ENCODE measurements around the gene ITGA1.

ITGA1 gene

GRCh38 chr5:52824827-52825226 is 37.1 kb downstream of the ITGA1 start:
- Mint-ChIP-seq H3K4me1 (peaks cover 12% of the 10 kb centered on the region), H3K9me3 (no peaks in the 10 kb centered on the region), H3K36me3 (no peaks in the 10 kb centered on the region), H3K27ac (no peak overlapping the region), H3K4me3 (no peak overlapping the region)
- DNase-seq (ENCODE audit: low spot score in 2 of 2), result no peak
- ATAC-seq, result no peak

DNA sequence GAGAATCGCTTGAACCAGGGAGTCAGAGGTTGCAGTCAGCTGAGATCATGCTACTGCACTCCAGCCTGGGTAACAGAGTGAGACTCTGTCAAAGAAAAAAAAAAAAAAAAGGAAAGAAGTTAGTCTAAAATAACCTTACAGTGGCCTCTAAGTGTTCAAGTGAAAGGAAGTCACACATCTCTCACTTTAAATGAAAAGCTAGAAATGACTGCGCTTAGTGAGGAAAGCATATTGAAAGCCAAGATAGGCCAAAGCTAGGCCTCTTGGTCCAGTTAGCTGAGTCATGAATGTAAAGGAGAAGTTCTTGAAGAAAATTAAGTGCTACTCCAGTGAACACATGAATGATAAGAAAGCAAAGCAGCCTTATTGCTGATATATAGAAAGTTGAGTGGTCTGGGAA is 38.1 kb downstream of the ITGA1 start:
- Mint-ChIP-seq H3K4me1 (peaks cover 12% of the 10 kb centered on the region), H3K27ac (peak overlapping the region; percentile 53), H3K36me3 (no peaks in the 10 kb centered on the region), H3K4me3 (peak overlapping the region; percentile 9), H3K9me3 (no peaks in the 10 kb centered on the region)
- peak; percentile 97 for ATAC-seq
- DNase-seq (ENCODE audit: low spot score in 2 of 2), result no peak

DNA sequence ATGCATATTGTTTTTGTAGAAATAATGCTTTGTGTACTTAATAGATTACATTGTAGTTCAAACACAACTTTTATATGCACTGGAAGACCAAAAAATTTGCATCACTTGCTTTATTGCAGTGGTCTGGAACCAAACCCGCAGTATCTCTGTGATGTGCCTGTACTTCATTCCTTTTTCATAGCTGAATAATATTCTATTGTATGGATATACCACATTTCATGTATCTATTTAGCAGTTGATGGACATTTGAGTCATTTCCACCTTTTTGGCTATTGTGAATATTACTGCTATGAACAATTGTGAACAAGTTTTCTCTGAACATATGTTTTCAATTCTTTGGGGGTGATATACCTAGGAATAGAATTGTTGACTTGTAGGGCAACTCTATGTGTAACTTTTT is 40.1 kb downstream of the ITGA1 start:
- ATAC-seq, result no peak
- H3K4me1 Mint-ChIP-seq, result peaks cover 20% of the 10 kb centered on the region
- no peaks in the 10 kb centered on the region for H3K9me3 Mint-ChIP-seq
- H3K4me3 Mint-ChIP-seq, result no peak overlapping the region
- no peak overlapping the region for H3K27ac Mint-ChIP-seq
- H3K36me3 Mint-ChIP-seq, result no peaks in the 10 kb centered on the region
- DNase-seq (ENCODE audit: low spot score in 2 of 2), result no peak

GRCh38 chr5:52829664-52830063 is 41.9 kb downstream of the ITGA1 start:
- no peak for DNase-seq (ENCODE audit: low spot score in 2 of 2)
- H3K9me3 Mint-ChIP-seq, result no peaks in the 10 kb centered on the region
- no peaks in the 10 kb centered on the region for H3K36me3 Mint-ChIP-seq
- peaks cover 25% of the 10 kb centered on the region for H3K4me1 Mint-ChIP-seq
- ATAC-seq, result no peak
- H3K4me3 Mint-ChIP-seq, result no peak overlapping the region
- H3K27ac Mint-ChIP-seq, result no peak overlapping the region

GRCh38 chr5:52830650-52831049 is 42.9 kb downstream of the ITGA1 start:
- Mint-ChIP-seq H3K36me3 (no peaks in the 10 kb centered on the region), H3K4me1 (peaks cover 19% of the 10 kb centered on the region), H3K4me3 (no peak overlapping the region), H3K9me3 (no peaks in the 10 kb centered on the region), H3K27ac (no peak overlapping the region)
- DNase-seq (ENCODE audit: low spot score in 2 of 2) (no peak), ATAC-seq (no peak)

- Mint-ChIP-seq H3K9me3 (no peaks in the 10 kb centered on the region), H3K36me3 (no peaks in the 10 kb centered on the region), H3K4me1 (peaks cover 13% of the 10 kb centered on the region), H3K27ac (peak overlapping the region; percentile 48), H3K4me3 (no peak overlapping the region)
- DNase-seq (ENCODE audit: low spot score in 2 of 2) (no peak), ATAC-seq (peak; percentile 88)
Observed at GRCh38 chr5:52831786-52832511, 44.2 kb downstream of the ITGA1 start.

DNA sequence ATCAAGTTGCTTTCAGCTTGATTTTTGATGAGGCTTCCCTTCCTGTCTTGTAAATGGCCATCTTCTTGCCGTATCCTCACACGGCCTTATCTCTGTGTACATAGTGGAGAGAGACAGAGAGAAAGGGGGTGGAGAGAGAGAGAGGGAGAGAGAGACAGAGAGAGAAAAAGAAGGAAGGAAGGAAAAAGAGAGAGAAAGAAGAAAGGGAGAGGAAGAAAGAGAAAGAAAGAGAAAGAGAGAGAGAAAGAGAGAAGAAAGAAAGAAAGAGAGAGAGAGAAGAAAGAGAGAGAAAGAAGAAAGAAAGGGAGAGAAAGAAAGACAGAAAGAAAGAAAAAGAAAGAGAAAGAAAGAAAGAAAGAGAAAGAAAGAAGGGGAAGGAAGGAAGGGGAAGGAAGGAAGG is 46.6 kb downstream of the ITGA1 start:
- DNase-seq (ENCODE audit: low spot score in 2 of 2), result no peak
- Mint-ChIP-seq H3K4me3 (no peak overlapping the region), H3K27ac (no peak overlapping the region), H3K4me1 (peaks cover 13% of the 10 kb centered on the region), H3K36me3 (no peaks in the 10 kb centered on the region), H3K9me3 (no peaks in the 10 kb centered on the region)
- ATAC-seq, result no peak

DNA sequence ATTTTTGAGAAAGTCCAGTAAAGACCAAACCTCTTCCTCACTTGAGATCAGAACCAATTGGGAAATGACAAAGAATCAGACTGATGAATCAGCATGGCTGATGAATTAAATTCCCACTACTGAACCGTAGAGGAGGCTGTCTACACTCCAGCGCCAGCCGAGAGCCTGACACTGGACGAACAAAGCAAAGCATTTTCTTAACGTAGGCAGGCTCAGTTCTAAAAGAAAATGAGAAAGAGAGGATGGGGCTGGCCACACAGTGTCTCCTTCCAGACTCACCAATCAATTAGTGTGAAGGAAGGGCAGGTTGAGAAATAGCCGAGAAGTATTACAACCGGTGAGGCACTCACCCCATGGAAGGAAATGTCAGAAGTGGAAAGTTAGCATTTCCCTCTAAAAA is 49.4 kb downstream of the ITGA1 start:
- no peak for ATAC-seq
- H3K27ac Mint-ChIP-seq, result no peak overlapping the region
- no peak overlapping the region for H3K4me3 Mint-ChIP-seq
- DNase-seq (ENCODE audit: low spot score in 2 of 2), result no peak
- no peaks in the 10 kb centered on the region for H3K9me3 Mint-ChIP-seq
- H3K4me1 Mint-ChIP-seq, result peaks cover 9% of the 10 kb centered on the region
- no peaks in the 10 kb centered on the region for H3K36me3 Mint-ChIP-seq

GRCh38 chr5:52837591-52838001 is 49.9 kb downstream of the ITGA1 start:
- Mint-ChIP-seq H3K27ac (no peak overlapping the region), H3K36me3 (no peaks in the 10 kb centered on the region), H3K9me3 (no peaks in the 10 kb centered on the region), H3K4me3 (no peak overlapping the region), H3K4me1 (peaks cover 5% of the 10 kb centered on the region)
- DNase-seq (ENCODE audit: low spot score in 2 of 2) (no peak), ATAC-seq (no peak)

DNA sequence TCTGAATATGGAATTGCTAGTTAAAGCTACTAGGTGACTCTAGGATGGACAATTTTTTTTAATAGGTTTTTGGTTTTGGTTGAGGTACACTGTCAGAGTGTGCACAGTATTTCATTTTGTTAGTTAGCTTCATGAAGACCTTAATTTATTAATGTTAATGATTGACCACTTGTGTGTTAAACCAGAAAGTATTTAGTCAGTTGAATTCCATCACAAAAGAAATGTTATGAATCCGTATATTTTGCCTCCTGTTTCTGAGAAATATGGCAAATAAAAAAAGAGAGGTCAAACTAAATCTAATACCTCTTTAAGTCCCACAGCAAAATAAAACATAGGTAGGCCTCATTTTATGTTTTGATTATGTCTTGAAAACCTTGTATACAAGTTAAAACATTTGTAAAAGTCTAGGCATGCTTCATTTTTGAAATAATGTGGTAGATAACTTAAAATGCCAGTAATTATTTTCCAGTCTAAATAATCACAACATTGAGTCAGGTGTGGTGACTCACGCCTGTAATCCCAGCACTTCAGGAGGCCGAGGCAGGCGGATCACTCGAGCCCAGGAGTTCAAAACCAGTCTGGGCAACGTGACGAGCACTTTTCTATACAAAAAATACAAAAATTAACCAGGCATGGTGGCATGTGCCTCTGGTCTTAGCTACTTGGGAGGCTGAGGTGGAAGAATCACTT is 50.8 kb downstream of the ITGA1 start:
- ATAC-seq (no peak), DNase-seq (ENCODE audit: low spot score in 2 of 2) (no peak)
- H3K9me3 Mint-ChIP-seq, result no peaks in the 10 kb centered on the region

GRCh38 chr5:52839285-52839684 is 51.6 kb downstream of the ITGA1 start:
- Mint-ChIP-seq H3K27ac (no peak overlapping the region), H3K4me3 (no peak overlapping the region), H3K9me3 (no peaks in the 10 kb centered on the region), H3K36me3 (no peaks in the 10 kb centered on the region), H3K4me1 (peaks cover 2% of the 10 kb centered on the region)
- DNase-seq (ENCODE audit: low spot score in 2 of 2) (no peak), ATAC-seq (no peak)

More for the DNA sequence above, 50.8 kb downstream of the ITGA1 start:
- Mint-ChIP-seq H3K27ac (no peak overlapping the region), H3K36me3 (no peaks in the 10 kb centered on the region), H3K4me1 (peaks cover 5% of the 10 kb centered on the region), H3K4me3 (no peak overlapping the region)

- H3K36me3 Mint-ChIP-seq, result no peaks in the 10 kb centered on the region
- peak overlapping the region; percentile 50 for H3K27ac Mint-ChIP-seq
- no peak for DNase-seq (ENCODE audit: low spot score in 2 of 2)
- H3K4me1 Mint-ChIP-seq, result no peaks in the 10 kb centered on the region
- no peaks in the 10 kb centered on the region for H3K9me3 Mint-ChIP-seq
- ATAC-seq, result no peak
- H3K4me3 Mint-ChIP-seq, result no peak overlapping the region
Observed at GRCh38 chr5:52840277-52841050, 52.7 kb downstream of the ITGA1 start.

GRCh38 chr5:52841114-52841513 is 53.4 kb downstream of the ITGA1 start:
- no peaks in the 10 kb centered on the region for H3K36me3 Mint-ChIP-seq
- DNase-seq (ENCODE audit: low spot score in 2 of 2) (no peak), ATAC-seq (no peak)
- H3K4me1 Mint-ChIP-seq, result no peaks in the 10 kb centered on the region
- no peak overlapping the region for H3K4me3 Mint-ChIP-seq
- no peak overlapping the region for H3K27ac Mint-ChIP-seq
- H3K9me3 Mint-ChIP-seq, result no peaks in the 10 kb centered on the region

DNA sequence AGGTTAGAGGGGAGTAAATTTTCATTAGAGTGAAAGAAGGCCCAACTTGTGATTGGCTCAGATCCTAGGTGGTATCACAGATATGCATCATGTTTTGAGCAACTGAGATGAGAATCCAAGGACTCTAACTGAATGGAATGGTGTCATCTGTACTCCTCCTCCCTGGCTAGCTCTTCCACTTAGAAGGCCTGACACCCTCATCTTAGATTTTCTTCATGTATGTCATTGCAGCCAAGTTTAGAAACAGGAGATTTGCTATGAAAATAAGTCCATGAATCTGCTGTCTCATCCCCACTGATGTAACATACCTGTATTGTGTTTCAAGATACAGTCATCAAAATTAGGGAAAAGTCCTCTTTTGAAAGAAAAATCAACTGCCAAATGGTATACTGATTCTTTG is 54.4 kb downstream of the ITGA1 start:
- ATAC-seq, result no peak
- Mint-ChIP-seq H3K4me1 (no peaks in the 10 kb centered on the region), H3K4me3 (no peak overlapping the region), H3K9me3 (no peaks in the 10 kb centered on the region), H3K27ac (no peak overlapping the region), H3K36me3 (no peaks in the 10 kb centered on the region)
- DNase-seq (ENCODE audit: low spot score in 2 of 2), result no peak

DNA sequence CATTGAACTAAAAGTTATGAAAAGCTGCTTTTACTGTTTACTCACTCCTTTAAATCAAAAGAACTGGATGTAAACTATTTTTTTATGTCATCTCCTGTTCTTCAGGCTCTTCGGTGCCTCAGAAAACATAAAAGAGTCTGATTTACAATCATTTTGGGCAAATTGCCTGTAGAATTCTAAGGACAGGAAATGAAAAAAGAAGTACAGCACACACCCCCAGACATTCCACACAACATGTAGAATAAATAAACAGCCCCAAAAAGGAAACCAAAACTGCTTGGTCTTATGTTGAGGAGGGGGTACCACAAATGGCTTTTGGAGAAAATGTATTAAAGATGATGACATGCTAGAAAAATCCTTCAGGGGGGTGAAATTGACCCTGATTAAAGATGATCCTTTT is 57.2 kb downstream of the ITGA1 start:
- no peak overlapping the region for H3K4me3 Mint-ChIP-seq
- no peaks in the 10 kb centered on the region for H3K4me1 Mint-ChIP-seq
- DNase-seq (ENCODE audit: low spot score in 2 of 2) (no peak), ATAC-seq (no peak)
- no peaks in the 10 kb centered on the region for H3K36me3 Mint-ChIP-seq
- H3K9me3 Mint-ChIP-seq, result no peaks in the 10 kb centered on the region
- H3K27ac Mint-ChIP-seq, result no peak overlapping the region

Measured in stimulated activated effector memory CD8-positive, alpha-beta T cell treated with anti-CD3 and anti-CD28 coated beads, Interleukin-12 subunit alpha, Interleukin-12 subunit beta, amount 100 ng/mL, for 72 hours (primary cell).